Upper lobe of left lung (tissue), 4 donors: ENCODE measurements around the gene ARHGAP8.

ENCODE experiments used
- CTCF ChIP-seq, 6 experiments: fragments of 450-650 bp in 4 of 6; fragments of 200-600 bp in 2 of 6; sonication (generic) in 2 of 6; IDR thresholded peaks; one replicate each; pipeline ENCODE4 v1.5.1; 2016 to 2019; ENCODE audit warnings: antibody characterized with exemption in 6 of 6
- EP300 ChIP-seq, 4 donors: sonication (generic); formaldehyde crosslinking; IDR thresholded peaks; one replicate each; pipeline ENCODE4 v1.5.1; 2017; ENCODE audit warnings: antibody characterized with exemption in 4 of 4, control low read depth in 2 of 4
- POLR2A ChIP-seq, 4 donors: fragments of 450-650 bp; IDR thresholded peaks; one replicate each; pipeline ENCODE4 v1.5.1; 2016 to 2017; ENCODE audit warnings: antibody characterized with exemption in 4 of 4, mild to moderate bottlenecking in 2 of 4
- POLR2AphosphoS5 ChIP-seq, 2 donors: sonication (generic); formaldehyde crosslinking; IDR thresholded peaks; one replicate each; pipeline ENCODE4 v1.5.1; 2017; ENCODE audit warnings: antibody characterized with exemption in 2 of 2

- no peak for TF ChIP-seq CTCF (IDR thresholded peaks at IDR 0.05)
- TF ChIP-seq POLR2A (IDR thresholded peaks at IDR 0.05): no peak
- no peak for TF ChIP-seq POLR2AphosphoS5 (IDR thresholded peaks at IDR 0.05)
- TF ChIP-seq EP300 (IDR thresholded peaks at IDR 0.05): no peak
Observed at GRCh38 chr22:44797181-44797725, 44.9 kb downstream of the ARHGAP8 start.
